Measurements from ENCODE around the gene MAPKAPK3. TPM values are rescaled to one million over a fixed set of nuclear protein-coding genes. Genes with fewer than 3 reads are reported as not detected.

The MAPKAPK3 gene
- polyA plus RNA-seq, 1 donor from 2014 or later, result 23.7 TPM

DNA sequence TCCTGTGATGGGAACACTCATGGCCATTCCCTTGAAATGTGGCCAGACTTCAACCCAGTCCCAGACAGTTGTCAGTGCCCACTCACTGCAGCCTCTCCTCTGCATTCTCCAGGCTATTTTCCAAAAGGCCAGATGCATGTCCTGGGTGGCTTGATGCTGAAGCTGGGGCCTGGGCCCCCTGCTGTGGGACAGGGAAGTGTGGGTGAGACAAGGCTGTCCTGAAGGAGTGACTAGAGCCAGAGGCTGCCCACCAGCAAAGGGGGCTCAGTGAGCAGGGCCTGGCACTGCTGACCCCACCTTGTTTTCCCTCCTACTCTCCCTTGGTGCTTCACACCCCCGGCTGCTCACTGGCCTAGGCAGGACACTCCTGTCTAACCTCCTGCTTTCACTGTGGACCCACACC lies 17.2 kb upstream of the MAPKAPK3 start:
- Mint-ChIP-seq H3K4me3 (no peak overlapping the region), H3K27ac (peak overlapping the region in 1 of 3 donors; percentile 67), H3K9me3 (no peaks in the 10 kb centered on the region), H3K36me3 (peaks cover 3% of the 10 kb centered on the region), H3K4me1 (peaks cover 0 to 15% (median 11%) of the 10 kb centered on the region in 3 donors), H3K27me3 (no peaks in the 10 kb centered on the region)

DNA sequence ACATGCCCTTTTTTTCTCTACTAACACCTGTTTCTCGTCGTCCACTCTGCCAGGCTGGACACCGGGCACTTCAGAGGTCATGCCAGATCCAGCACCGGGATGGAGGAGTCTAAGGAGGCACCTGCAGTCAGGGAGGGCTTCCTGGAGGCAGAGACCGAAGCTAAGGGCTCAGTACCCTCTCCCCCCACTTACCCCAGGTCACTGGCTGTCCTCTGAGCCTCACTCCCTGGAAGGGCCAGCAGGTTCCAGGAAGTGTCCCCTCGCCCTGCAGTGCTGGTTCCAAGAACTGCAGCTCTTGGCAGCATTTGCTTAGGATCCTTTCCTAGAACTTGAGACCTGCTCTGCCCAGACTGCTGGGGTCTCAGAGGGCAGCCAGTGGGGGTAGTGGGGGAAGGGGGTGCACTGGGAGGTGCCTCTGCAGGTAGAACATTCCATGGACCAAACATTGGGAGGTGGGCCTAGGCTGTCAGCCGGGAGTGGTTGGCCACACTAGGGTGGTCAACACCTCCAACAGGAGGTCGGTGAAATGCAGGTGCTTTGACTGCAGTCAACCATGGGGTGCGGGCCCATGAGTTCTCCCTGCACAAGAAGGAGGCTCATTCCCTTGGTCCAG lies 16.7 kb upstream of the MAPKAPK3 start:
- Mint-ChIP-seq H3K4me1 (peaks cover 0 to 18% (median 14%) of the 10 kb centered on the region in 3 donors), H3K9me3 (no peaks in the 10 kb centered on the region), H3K4me3 (peak overlapping the region in 1 of 4 donors; percentile 90), H3K27ac (peak overlapping the region in 1 of 3 donors; percentile 81), H3K27me3 (no peaks in the 10 kb centered on the region), H3K36me3 (peaks cover 3% of the 10 kb centered on the region)

DNA sequence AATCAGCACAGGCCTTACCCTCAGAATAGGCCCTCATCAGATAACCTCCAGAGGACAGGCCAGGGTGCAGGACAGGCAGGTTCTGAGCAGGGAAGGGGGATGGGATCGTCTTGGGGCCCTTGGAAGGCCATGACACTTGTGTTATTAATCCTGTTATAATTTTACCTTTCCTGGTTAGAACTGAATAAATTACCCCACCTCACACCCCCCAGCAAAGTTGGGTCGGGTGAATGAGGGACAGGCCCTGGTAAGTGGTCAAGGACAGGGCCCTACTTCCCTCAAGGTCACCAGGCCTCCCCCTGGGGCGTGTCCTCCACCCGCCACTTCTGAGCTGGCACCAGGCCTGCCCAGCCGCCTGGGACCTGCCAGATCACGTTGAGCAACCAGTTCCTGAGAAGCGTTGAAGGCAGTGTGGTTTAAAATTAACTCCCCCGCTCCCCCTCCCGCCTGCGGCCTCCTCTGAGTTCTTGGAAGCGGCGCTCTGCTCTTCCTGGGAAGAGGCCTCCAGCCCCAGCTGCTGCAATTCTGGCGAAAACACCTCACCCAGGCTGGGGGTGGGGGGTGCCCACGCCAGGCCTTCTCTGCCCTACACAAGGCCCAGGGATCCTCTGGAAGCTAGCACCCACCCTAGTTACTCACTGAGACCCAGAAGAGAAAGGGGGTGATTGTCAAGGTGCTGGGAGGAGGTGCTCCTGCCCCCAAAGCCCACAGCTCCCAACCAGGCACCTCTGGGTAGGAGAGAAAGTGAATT lies 15.9 kb upstream of the MAPKAPK3 start:
- Mint-ChIP-seq H3K27me3 (no peaks in the 10 kb centered on the region), H3K4me1 (peaks cover 3 to 26% (median 17%) of the 10 kb centered on the region in 3 donors), H3K9me3 (no peaks in the 10 kb centered on the region)

DNA sequence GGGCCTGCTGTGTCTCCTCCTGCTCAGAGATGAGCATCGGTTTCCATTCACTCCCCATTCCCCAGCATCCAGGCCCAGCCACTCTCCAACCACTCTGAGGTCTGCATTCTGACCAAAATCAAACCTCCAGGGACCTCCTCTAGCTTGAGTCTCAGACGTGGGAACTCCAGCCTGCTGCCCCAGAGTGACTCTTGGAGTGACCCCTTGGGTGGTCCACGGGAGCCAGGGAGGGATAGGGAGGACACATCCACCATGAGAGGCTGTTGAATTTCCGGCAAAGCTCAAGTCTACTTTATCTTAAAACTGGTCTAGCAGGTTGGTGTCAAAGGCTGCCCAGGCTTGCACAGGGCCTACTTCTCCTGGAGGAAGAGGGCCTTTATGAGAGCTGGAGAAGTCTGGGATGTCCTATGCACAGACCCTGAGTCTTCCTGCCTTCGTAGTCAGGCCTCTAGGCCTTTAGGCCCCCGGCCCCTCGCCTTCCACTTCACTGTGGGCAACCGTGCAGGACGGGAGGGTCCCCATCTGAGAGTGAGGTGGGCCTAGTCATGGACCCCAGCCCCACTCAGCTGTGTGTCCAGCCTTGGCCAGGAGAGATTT lies 14.3 kb upstream of the MAPKAPK3 start:
- Mint-ChIP-seq H3K4me3 (peak overlapping the region in 1 of 4 donors; percentile 72), H3K9me3 (no peaks in the 10 kb centered on the region), H3K27me3 (no peaks in the 10 kb centered on the region), H3K27ac (peak overlapping the region in 1 of 3 donors; percentile 23), H3K4me1 (peaks cover 4 to 26% (median 19%) of the 10 kb centered on the region in 3 donors), H3K36me3 (peaks cover 3% of the 10 kb centered on the region)

More for the DNA sequence above, 15.9 kb upstream of the MAPKAPK3 start:
- Mint-ChIP-seq H3K36me3 (peaks cover 3% of the 10 kb centered on the region), H3K27ac (peak overlapping the region in 2 of 3 donors; percentile 31 to 81), H3K4me3 (peak overlapping the region in 2 of 4 donors; percentile 57 to 90)

DNA sequence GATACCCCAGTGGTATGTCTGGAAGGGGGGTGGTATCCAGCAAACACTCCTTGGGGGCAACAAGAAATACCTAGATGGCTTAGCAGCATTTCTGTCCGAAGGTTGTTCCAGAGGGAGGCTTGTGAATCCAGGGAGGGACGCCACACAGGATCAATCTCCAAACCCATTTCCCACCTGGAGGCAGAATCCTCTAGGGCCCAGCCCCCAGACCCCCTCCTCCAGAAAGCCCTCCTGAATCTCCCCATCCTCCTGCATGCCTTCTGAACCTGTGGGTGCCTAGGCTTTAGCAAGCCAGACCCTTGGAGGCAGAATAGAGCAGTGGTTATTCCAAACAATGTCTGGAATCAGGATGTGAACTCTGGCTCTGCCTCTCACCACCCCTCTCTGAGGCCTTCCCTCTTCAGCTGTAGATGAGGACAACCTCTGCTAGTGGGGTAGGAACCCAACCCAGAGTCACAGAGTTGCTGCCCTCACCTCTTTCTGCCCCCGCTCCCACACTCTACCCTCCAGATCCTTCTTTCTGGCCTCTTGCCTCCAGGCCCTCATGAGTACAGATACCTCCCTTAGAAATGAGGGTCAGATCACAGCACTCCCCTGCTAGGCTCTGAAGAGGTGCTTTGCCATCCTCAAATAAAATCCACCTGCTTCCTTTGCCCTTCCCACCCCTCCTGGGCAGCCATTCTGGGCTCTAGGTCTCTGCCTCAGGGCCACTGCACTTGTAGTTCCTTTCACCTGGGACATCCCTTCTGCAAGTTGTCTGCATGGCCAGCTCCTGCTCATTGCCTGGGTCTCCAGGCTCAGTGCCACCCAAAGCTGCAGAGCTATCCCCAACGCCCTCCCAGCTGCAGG lies 13.5 kb upstream of the MAPKAPK3 start:
- H3K27ac Mint-ChIP-seq, result peak overlapping the region in 2 of 3 donors; percentile 23 to 28
- H3K9me3 Mint-ChIP-seq, result no peaks in the 10 kb centered on the region
- H3K36me3 Mint-ChIP-seq, result peaks cover 3% of the 10 kb centered on the region
- H3K4me3 Mint-ChIP-seq, result no peak overlapping the region
- H3K27me3 Mint-ChIP-seq, result no peaks in the 10 kb centered on the region
- peaks cover 4 to 26% (median 19%) of the 10 kb centered on the region in 3 donors for H3K4me1 Mint-ChIP-seq

DNA sequence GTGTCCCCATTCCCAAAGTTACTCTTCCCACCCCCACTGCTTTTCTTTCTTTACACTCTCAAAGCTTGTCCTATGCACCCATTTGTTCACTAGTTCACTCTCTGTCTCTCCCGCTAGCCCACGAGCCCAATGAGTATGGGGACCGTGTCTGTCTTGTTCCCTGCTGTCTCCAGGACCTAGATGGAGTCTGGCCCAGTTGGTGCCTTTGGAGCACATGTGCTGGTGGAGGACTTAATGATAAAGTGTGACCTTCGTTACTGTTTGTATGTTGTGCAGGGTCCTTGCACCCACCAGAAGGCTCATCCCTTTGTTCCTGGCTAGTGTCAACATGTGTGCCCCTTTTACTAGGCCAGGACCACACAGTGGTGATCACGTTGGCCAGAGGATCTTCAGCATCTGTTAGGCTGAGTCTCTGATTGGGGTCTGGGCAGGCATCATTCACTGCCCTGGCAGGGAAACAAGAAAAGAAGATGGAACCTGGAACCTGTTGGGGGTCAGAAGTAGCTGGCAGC lies 12.8 kb upstream of the MAPKAPK3 start:
- H3K9me3 Mint-ChIP-seq, result no peaks in the 10 kb centered on the region
- H3K27me3 Mint-ChIP-seq, result no peaks in the 10 kb centered on the region
- peaks cover 3% of the 10 kb centered on the region for H3K36me3 Mint-ChIP-seq
- H3K4me1 Mint-ChIP-seq, result peaks cover 4 to 26% (median 21%) of the 10 kb centered on the region in 3 donors
- H3K4me3 Mint-ChIP-seq, result no peak overlapping the region
- no peak overlapping the region for H3K27ac Mint-ChIP-seq

DNA sequence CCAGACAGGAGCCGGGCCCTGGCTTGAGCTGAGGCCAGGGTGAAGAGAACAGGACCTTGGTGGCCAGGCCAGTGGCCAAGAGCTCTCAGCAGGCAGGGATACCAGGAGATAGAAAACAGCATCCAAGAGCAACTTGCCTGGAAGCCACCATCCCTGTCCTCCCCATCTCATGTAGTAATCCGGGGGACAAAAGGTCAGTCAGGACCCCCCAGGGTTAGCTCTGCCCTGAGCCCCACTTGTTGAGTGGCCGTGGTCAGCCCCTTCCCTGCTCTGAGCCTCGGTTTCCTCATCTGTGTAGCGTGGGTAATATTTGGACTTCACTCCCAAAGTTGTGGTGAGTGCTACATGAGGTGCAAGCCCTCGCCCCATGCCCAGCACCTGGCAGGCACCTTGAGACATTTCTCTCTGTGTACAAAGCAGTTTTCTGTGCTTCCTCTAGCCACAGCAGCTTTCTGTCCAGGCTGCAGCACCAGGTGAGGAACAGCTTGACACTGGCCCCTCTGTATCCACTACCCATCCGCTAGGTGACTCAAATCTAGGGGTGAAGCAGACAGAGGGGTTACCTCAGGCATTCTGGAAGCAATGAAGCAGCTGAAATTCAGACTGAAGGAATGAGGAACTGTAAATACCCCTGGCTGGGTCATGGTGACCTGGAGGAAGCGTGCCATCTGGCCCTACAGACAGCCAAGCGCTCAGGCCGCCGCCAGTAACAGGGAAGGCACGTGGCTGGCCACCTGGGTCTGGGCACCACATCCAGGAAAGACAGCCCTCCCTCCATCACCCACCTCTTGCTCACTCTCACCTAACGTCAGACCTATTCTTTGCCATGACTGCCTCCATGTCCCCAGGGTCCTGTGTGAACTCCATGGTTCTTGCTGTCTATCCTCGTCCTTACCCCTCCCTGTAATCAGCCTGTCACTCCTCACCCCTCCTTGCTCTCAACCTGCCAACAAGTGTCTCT lies 12.0 kb upstream of the MAPKAPK3 start:
- Mint-ChIP-seq H3K4me1 (peaks cover 4 to 26% (median 21%) of the 10 kb centered on the region in 3 donors), H3K36me3 (peaks cover 3% of the 10 kb centered on the region), H3K27ac (peak overlapping the region; percentile 51 to 75 (median 67)), H3K4me3 (peak overlapping the region in 1 of 4 donors; percentile 52), H3K27me3 (no peaks in the 10 kb centered on the region), H3K9me3 (no peaks in the 10 kb centered on the region)

DNA sequence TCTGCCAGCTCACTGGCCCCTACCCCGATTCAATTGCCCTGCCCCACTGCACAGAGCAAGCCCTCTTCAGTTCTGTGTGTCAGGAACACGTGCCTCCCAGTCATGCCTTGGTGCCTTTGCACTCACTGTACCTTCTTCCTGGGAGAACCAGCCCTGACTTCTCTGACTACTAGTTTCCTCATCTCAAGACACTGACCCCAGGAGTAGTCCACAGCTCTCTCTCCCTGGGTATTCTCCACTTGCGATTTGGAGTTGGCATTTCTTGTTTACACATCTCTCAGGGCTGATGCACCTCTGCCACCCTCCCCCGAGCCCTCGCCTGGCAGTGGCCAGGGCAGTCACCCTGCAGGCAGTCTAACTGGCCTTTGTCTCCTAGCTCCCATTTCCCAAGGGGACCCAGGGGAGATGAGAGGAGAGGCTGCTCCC lies 11.0 kb upstream of the MAPKAPK3 start:
- peak overlapping the region; percentile 51 to 57 (median 55) for H3K27ac Mint-ChIP-seq
- peaks cover 4 to 33% (median 20%) of the 10 kb centered on the region in 3 donors for H3K4me1 Mint-ChIP-seq
- H3K9me3 Mint-ChIP-seq, result no peaks in the 10 kb centered on the region
- no peaks in the 10 kb centered on the region for H3K27me3 Mint-ChIP-seq
- peaks cover 3% of the 10 kb centered on the region for H3K36me3 Mint-ChIP-seq
- peak overlapping the region in 3 of 4 donors; percentile 20 to 79 (median 33) for H3K4me3 Mint-ChIP-seq

DNA sequence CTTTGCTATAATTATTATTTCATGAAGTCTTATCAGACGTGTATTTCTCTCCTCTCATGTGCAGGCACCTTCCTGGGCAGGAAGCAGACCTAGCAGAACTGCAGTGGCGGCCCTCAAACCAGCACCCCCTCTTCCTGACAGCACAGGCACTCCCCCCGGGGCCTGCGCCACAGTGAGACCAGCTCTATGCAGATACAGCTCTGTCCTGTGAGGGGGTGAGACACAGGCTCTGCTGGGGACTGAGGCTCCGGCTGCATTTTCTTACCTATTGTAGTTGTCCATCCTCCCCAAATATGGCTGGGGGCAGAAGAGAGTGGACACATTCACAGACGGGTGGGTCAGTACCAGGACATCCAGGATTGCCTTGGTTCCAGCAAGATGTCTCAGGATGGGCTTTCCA lies 10.4 kb upstream of the MAPKAPK3 start:
- peaks cover 3% of the 10 kb centered on the region for H3K36me3 Mint-ChIP-seq
- H3K27ac Mint-ChIP-seq, result no peak overlapping the region
- peaks cover 4 to 28% (median 18%) of the 10 kb centered on the region in 3 donors for H3K4me1 Mint-ChIP-seq
- no peaks in the 10 kb centered on the region for H3K9me3 Mint-ChIP-seq
- no peaks in the 10 kb centered on the region for H3K27me3 Mint-ChIP-seq
- H3K4me3 Mint-ChIP-seq, result peak overlapping the region in 1 of 4 donors; percentile 60

DNA sequence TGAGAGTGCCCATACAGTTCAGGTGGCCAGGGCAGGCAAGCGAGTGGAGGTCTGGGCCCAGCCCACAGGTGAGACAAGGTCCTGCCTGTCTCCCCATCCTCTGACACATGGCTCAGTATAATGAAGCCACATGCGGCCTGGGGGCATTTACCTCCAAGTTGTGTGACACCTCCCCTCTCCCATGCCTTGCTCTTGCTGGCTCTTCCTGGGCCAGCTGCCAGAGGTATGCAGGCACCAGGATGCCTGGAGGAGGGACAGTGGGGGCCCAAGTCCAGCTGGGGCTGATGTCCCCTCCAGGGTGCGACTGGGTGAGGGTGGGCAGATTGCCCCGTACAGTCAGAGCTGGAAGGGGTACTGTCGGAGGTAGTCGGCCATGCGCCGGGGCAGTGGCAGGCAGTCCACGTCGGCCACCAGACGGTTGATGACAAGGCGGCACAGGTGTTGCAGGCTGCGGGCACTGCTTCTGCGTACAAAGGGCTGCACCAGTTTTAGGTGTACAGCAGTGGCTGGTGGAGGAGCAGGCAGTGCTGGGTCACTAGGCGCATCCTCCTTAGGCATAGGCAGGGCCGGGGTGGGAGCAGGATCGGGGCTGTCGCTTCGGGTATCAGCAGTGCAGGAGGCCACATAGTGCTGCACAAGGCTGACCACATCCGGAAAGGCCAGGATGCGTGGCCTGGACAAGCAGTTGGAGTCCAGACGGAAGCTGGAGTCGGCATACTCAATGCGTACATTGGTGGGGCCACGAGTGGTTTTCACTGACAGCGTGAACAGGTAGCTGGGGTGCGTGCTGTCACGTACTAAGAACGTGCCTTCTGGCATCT lies 9.5 kb upstream of the MAPKAPK3 start:
- H3K4me3 Mint-ChIP-seq, result peak overlapping the region in 1 of 4 donors; percentile 17
- no peaks in the 10 kb centered on the region for H3K27me3 Mint-ChIP-seq
- H3K9me3 Mint-ChIP-seq, result no peaks in the 10 kb centered on the region
- H3K36me3 Mint-ChIP-seq, result peaks cover 3% of the 10 kb centered on the region
- H3K27ac Mint-ChIP-seq, result no peak overlapping the region
- peaks cover 4 to 30% (median 19%) of the 10 kb centered on the region in 3 donors for H3K4me1 Mint-ChIP-seq

DNA sequence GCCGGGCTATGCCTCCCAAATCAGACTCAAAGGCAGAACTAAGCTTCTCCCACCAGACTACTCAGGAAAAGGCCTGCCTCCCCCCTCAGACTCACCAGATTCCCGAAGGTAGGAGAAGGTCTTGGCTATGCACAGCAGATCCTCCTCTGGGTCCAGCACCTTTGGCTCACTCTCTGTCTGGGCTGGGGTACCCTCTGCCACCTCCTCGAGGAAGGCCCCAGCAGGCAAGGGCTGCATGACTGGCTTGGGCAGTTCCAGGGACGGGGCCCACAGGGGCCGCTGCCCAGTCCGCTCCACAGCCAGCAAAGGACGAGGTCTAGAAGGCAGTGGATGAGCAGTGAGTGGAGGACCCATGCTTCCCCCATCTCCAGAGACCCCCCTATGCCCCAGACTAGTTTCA lies 8.7 kb upstream of the MAPKAPK3 start:
- no peaks in the 10 kb centered on the region for H3K27me3 Mint-ChIP-seq
- no peaks in the 10 kb centered on the region for H3K9me3 Mint-ChIP-seq
- no peak overlapping the region for H3K27ac Mint-ChIP-seq
- H3K4me3 Mint-ChIP-seq, result no peak overlapping the region
- H3K36me3 Mint-ChIP-seq, result peaks cover 3% of the 10 kb centered on the region
- H3K4me1 Mint-ChIP-seq, result peaks cover 4 to 32% (median 17%) of the 10 kb centered on the region in 3 donors

DNA sequence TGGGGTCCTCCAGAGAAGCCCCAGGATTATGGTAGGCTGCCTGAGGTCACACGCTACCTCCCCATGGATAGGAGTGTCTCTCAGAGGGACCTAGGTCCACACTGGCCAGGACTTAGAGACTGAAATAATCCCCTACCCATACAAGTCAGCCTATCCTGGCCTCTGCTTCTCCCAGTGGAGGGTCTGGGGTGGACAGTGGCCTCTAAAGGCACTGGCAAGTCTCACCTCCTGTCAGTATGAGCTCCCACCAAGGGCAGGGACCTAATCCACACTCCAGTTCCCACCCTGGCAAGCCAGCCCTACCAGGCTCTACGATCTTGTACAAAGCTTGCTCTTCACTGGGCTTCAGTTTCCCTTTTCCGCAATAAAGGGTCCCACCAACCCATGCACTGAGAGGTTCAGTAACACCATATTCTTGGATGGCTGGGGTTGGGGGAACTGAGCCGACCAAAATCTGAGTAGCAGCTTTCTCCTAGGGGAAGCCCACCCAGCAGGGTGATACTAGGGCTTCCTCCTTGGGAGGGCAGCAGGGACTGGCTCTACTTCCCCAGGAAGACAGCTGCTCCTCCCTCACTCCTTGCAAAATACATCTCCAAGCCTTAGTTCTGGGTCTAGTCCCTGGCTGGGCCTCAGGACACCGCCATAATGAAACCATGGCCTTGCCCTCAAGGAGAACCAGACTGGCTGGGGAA lies 7.7 kb upstream of the MAPKAPK3 start:
- no peaks in the 10 kb centered on the region for H3K27me3 Mint-ChIP-seq
- H3K9me3 Mint-ChIP-seq, result no peaks in the 10 kb centered on the region
- H3K4me3 Mint-ChIP-seq, result peak overlapping the region in 3 of 4 donors; percentile 64 to 90 (median 88)
- H3K36me3 Mint-ChIP-seq, result peaks cover under 1% of the 10 kb centered on the region
- H3K27ac Mint-ChIP-seq, result peak overlapping the region in 1 of 3 donors; percentile 82
- peaks cover 9 to 34% (median 22%) of the 10 kb centered on the region in 3 donors for H3K4me1 Mint-ChIP-seq

Measured in IgD-negative memory B cell (primary cell).